ENCODE data around the gene LRMDA.

- TF ChIP-seq POLR2A (IDR thresholded peaks at IDR 0.05) (no peak), CTCF (IDR thresholded peaks at IDR 0.05) (no peak)
Observed at GRCh38 chr10:75505840-75506506, 74.5 kb downstream of the LRMDA start.
